ENCODE results near the gene APH1A.

GRCh38 chr1:150256198-150256553 lies 12.6 kb downstream of the APH1A start:
- TF ChIP-seq CTCF (IDR thresholded peaks at IDR 0.05 in 4 of 5, conservative IDR thresholded peaks at IDR 0.05 in 1 of 5), result no peak
- TF ChIP-seq POLR2A (IDR thresholded peaks at IDR 0.05), result no peak
